ENCODE measurements around the gene LGALS7. TPM values are rescaled to one million over a fixed set of nuclear protein-coding genes. Genes with fewer than 3 reads are reported as not detected.

Gene LGALS7
- total and polyA plus RNA-seq, 2 of the 4 experiments (the other 2 are of a cell fraction), result not detected

- peaks cover 16% of the 10 kb centered on the region for H4K20me1 ChIP-seq (ENCODE audit: insufficient read depth, low read length)
- POLR2A ChIA-PET (ENCODE audit: unreplicated experiment), result no interaction called here
- DNase-seq (no peak), ATAC-seq (ENCODE audit: low read depth) (no peak)
- no peak overlapping the region for H2AK9ac ChIP-seq (replicated peaks; ENCODE audit: low read depth, low read length, poor library complexity)
- H4K8ac ChIP-seq (ENCODE audit: low read depth in 2 of 2, low read length in 2 of 2), result no peak overlapping the region
- CTCF ChIA-PET, result no interaction called here
- no TSS peak for BruUV-seq (replicated peaks)
- dilution Hi-C loops (cut with HindIII; ENCODE audit: low sequenced_read_pairs, unreplicated experiment) (no loop called here), in situ Hi-C loops (cut with MboI; ENCODE audit: low sequenced_read_pairs) (loop anchor here (25.0 kb wide), 1 partner anchor 185 kb away; the partner anchor contains the start of gene CCER2), intact Hi-C loops (cut with micrococcal nuclease) (no loop called here)
- no peak overlapping the region for H3K9ac ChIP-seq (ENCODE audit: low read depth, low read length)
- H3K27me3 ChIP-seq (ENCODE audit: control insufficient read depth, insufficient read depth, low read length), result no peaks in the 10 kb centered on the region
- H3K14ac ChIP-seq (replicated peaks; ENCODE audit: low read depth, low read length), result no peak overlapping the region
- no peak overlapping the region for H2AFZ ChIP-seq (replicated peaks; ENCODE audit: low read length, poor library complexity)
- H3K27ac ChIP-seq (ENCODE audit: insufficient read depth, low read length), result no peak overlapping the region
- H3K4me2 ChIP-seq (ENCODE audit: low read depth, low read length), result no peak overlapping the region
- no peaks in the 10 kb centered on the region for H3K9me1 ChIP-seq (ENCODE audit: insufficient read depth, low read length)
- H3K56ac ChIP-seq (ENCODE audit: extremely low read depth, insufficient read depth, low read length), result no peak overlapping the region
- H2BK15ac ChIP-seq (ENCODE audit: low read depth, low read length), result no peak overlapping the region
- no peak overlapping the region for H3K4ac ChIP-seq (ENCODE audit: low read depth, low read length)
- H4K91ac ChIP-seq (ENCODE audit: insufficient read depth, low read depth, low read length), result no peak overlapping the region
- H2BK5ac ChIP-seq (ENCODE audit: low read depth, low read length, poor library complexity, severe bottlenecking), result no peak overlapping the region
- peaks cover 88% of the 10 kb centered on the region for H3K36me3 ChIP-seq (ENCODE audit: control insufficient read depth, insufficient read depth, low read length)
- no peak overlapping the region for H2BK120ac ChIP-seq (ENCODE audit: low read depth, low read length)
- no peak overlapping the region for H3K4me3 ChIP-seq (ENCODE audit: insufficient read depth, low read depth, low read length)
- H3K4me1 ChIP-seq (ENCODE audit: control insufficient read depth, insufficient read depth, low read length), result 0 out of 2 replicates have a peak, but pooled peaks cover 2% of the 10 kb centered on the region
- no peak overlapping the region for H4K5ac ChIP-seq (ENCODE audit: low read depth, low read length)
- H2AK5ac ChIP-seq (ENCODE audit: low read depth, low read length), result no peak overlapping the region
- H3K9me3 ChIP-seq (ENCODE audit: control insufficient read depth, insufficient read depth, low read length), result no peaks in the 10 kb centered on the region
- H3K23ac ChIP-seq (ENCODE audit: low read depth, low read length), result no peak overlapping the region
- no peak overlapping the region for H2BK20ac ChIP-seq (ENCODE audit: low read depth, low read length)
- TF ChIP-seq, protein P1, sequence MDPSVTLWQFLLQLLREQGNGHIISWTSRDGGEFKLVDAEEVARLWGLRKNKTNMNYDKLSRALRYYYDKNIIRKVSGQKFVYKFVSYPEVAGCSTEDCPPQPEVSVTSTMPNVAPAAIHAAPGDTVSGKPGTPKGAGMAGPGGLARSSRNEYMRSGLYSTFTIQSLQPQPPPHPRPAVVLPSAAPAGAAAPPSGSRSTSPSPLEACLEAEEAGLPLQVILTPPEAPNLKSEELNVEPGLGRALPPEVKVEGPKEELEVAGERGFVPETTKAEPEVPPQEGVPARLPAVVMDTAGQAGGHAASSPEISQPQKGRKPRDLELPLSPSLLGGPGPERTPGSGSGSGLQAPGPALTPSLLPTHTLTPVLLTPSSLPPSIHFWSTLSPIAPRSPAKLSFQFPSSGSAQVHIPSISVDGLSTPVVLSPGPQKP (IDR thresholded peaks at IDR 0.05; ENCODE audit: borderline replicate concordance, low read depth, low read length), result no peak
- TF ChIP-seq RAD21 (IDR thresholded peaks at IDR 0.05; ENCODE audit: low read length) (no peak), RFX5 (IDR thresholded peaks at IDR 0.05; ENCODE audit: low read depth, low read length) (no peak), BHLHE40 (IDR thresholded peaks at IDR 0.05; ENCODE audit: low read depth, low read length) (no peak), MXI1 (IDR thresholded peaks at IDR 0.05; ENCODE audit: borderline replicate concordance, low read depth, low read length) (no peak), FOS (IDR thresholded peaks at IDR 0.05; ENCODE audit: low read depth, low read length) (no peak), MAZ (IDR thresholded peaks at IDR 0.05; ENCODE audit: borderline replicate concordance, low read depth, low read length) (no peak), SMC3 (IDR thresholded peaks at IDR 0.05; ENCODE audit: low read depth, low read length) (no peak), POLR2A (IDR thresholded peaks at IDR 0.05; ENCODE audit: low read depth, low read length) (no peak), CEBPB (IDR thresholded peaks at IDR 0.05; ENCODE audit: low read depth, low read length) (no peak)
- TF ChIP-seq, protein P2, sequence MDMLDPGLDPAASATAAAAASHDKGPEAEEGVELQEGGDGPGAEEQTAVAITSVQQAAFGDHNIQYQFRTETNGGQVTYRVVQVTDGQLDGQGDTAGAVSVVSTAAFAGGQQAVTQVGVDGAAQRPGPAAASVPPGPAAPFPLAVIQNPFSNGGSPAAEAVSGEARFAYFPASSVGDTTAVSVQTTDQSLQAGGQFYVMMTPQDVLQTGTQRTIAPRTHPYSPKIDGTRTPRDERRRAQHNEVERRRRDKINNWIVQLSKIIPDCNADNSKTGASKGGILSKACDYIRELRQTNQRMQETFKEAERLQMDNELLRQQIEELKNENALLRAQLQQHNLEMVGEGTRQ (IDR thresholded peaks at IDR 0.05; ENCODE audit: low read depth, low read length), result no peak
- TF ChIP-seq, protein P3, sequence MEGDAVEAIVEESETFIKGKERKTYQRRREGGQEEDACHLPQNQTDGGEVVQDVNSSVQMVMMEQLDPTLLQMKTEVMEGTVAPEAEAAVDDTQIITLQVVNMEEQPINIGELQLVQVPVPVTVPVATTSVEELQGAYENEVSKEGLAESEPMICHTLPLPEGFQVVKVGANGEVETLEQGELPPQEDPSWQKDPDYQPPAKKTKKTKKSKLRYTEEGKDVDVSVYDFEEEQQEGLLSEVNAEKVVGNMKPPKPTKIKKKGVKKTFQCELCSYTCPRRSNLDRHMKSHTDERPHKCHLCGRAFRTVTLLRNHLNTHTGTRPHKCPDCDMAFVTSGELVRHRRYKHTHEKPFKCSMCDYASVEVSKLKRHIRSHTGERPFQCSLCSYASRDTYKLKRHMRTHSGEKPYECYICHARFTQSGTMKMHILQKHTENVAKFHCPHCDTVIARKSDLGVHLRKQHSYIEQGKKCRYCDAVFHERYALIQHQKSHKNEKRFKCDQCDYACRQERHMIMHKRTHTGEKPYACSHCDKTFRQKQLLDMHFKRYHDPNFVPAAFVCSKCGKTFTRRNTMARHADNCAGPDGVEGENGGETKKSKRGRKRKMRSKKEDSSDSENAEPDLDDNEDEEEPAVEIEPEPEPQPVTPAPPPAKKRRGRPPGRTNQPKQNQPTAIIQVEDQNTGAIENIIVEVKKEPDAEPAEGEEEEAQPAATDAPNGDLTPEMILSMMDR (conservative IDR thresholded peaks at IDR 0.05; ENCODE audit: low read depth, low read length), result no peak
- WGBS, 2 experiments (ENCODE audit: extremely low coverage in 2 of 2, insufficient read length in 1 of 2), result 94% methylated on average over 17 of the region's 30 CpGs; no CpG with 5 or more reads in 1 of the 2 experiments
- H3K18ac ChIP-seq (ENCODE audit: low read depth, low read length), result no peak overlapping the region
- H3K79me1 ChIP-seq (ENCODE audit: low read depth in 1 of 2, low read length in 2 of 2), result peaks cover 24 to 51% of the 10 kb centered on the region in 2 experiments
These were observed 46.5 kb downstream of the LGALS7 start for GRCh38 chr19:38726761-38727301.
